Activated naive CD4-positive, alpha-beta T cell (primary cell): ENCODE results near the gene TP53.

ENCODE experiments used
- DNase-seq, 4 experiments: peaks; one replicate each; lab custom pipeline; 2025; lab: John Stamatoyannopoulos, UW

Gene TP53

GRCh38 chr17:7706631-7707354 lies 19.5 kb upstream of the TP53 start:
- DNase-seq: no peak

- DNase-seq: no peak
Measured at GRCh38 chr17:7705269-7706255, 18.3 kb upstream of the TP53 start.

- no peak for DNase-seq
Measured at GRCh38 chr17:7704601-7705268, 17.4 kb upstream of the TP53 start, which contains the start of gene EFNB3. Gene EFNB3 (plus strand): TSS chr17:7705202. CDS start chr17:7705599, 397 bp downstream.

GRCh38 chr17:7703584-7704479 lies 16.5 kb upstream of the TP53 start:
- DNase-seq: no peak

- DNase-seq: no peak
Measured at GRCh38 chr17:7702776-7703175, 15.5 kb upstream of the TP53 start.

GRCh38 chr17:7701681-7702080 lies 14.4 kb upstream of the TP53 start:
- no peak for DNase-seq

- DNase-seq: no peak
Measured at GRCh38 chr17:7700510-7700909, 13.2 kb upstream of the TP53 start.

GRCh38 chr17:7697828-7698588 lies 10.7 kb upstream of the TP53 start:
- DNase-seq: no peak

GRCh38 chr17:7695586-7695985 lies 8.3 kb upstream of the TP53 start:
- no peak for DNase-seq

- DNase-seq: no peak
Measured at GRCh38 chr17:7688808-7689316, 1.6 kb upstream of the TP53 start.

GRCh38 chr17:7687908-7688807 lies 868 bp upstream of the TP53 start, which contains the start of gene WRAP53:
Gene WRAP53 (plus strand): TSS chr17:7688477. CDS start chr17:7688649, 172 bp downstream.
- peak; percentile 91 to 93 (median 92) for DNase-seq

- peak; percentile 65 to 76 (median 68) for DNase-seq
Measured at GRCh38 chr17:7686222-7687071, 843 bp downstream of the TP53 start.

GRCh38 chr17:7685533-7686221 lies 1.6 kb downstream of the TP53 start:
- DNase-seq: peak; percentile 65 to 83 (median 76)

GRCh38 chr17:7684851-7685532 lies 2.3 kb downstream of the TP53 start:
- no peak for DNase-seq

- DNase-seq: no peak
Measured at GRCh38 chr17:7677388-7678067, 9.8 kb downstream of the TP53 start.

GRCh38 chr17:7676533-7676932 lies 10.8 kb downstream of the TP53 start:
- no peak for DNase-seq
